ENCODE measurements around the gene ZNF136.

GRCh38 chr19:12113121-12113520, 49.8 kb upstream of the ZNF136 start:
- TF ChIP-seq CTCF (IDR thresholded peaks at IDR 0.05; ENCODE audit: insufficient read depth, low read length) (no peak), SPI1 (IDR thresholded peaks at IDR 0.05; ENCODE audit: borderline replicate concordance, low read depth) (no peak), GABPA (IDR thresholded peaks at IDR 0.05; ENCODE audit: low read depth) (no peak)

All from HL-60 (cell line).